ENCODE results near the gene KDM1B.
"Not testable (repeated sequence)": the region's sequence is repeated elsewhere in the genome, so short reads cannot be mapped to it uniquely, and the experiment has no call there.

Gene KDM1B

GRCh38 chr6:18203786-18204185, 48.6 kb downstream of the KDM1B start:
- no peak for DNase-seq

GRCh38 chr6:18204691-18205090, 49.5 kb downstream of the KDM1B start:
- no peak for DNase-seq

GRCh38 chr6:18206591-18206990, 51.4 kb downstream of the KDM1B start:
- DNase-seq, result no peak

GRCh38 chr6:18207438-18207837, 52.2 kb downstream of the KDM1B start:
- DNase-seq, result no peak

GRCh38 chr6:18207949-18208348, 52.7 kb downstream of the KDM1B start:
- DNase-seq, result peak; percentile 12

GRCh38 chr6:18208778-18209177, 53.6 kb downstream of the KDM1B start:
- not testable (repeated sequence) for DNase-seq

GRCh38 chr6:18209539-18210197, 54.4 kb downstream of the KDM1B start:
- no peak for DNase-seq

GRCh38 chr6:18210707-18211106, 55.5 kb downstream of the KDM1B start:
- DNase-seq, result no peak

- DNase-seq, result no peak
Measured at GRCh38 chr6:18211338-18211737, 56.1 kb downstream of the KDM1B start.

GRCh38 chr6:18212231-18212630, 57.0 kb downstream of the KDM1B start:
- no peak for DNase-seq

- no peak for DNase-seq
Measured at GRCh38 chr6:18213439-18213838, 58.2 kb downstream of the KDM1B start.

GRCh38 chr6:18214003-18214402, 58.8 kb downstream of the KDM1B start:
- DNase-seq, result no peak

- no peak for DNase-seq
Measured at GRCh38 chr6:18215436-18215835, 60.2 kb downstream of the KDM1B start.

- DNase-seq, result no peak
Measured at GRCh38 chr6:18216411-18216810, 61.2 kb downstream of the KDM1B start.

GRCh38 chr6:18218233-18218632, 63.0 kb downstream of the KDM1B start:
- DNase-seq, result peak; percentile 17

- DNase-seq, result peak; percentile 9
Measured at GRCh38 chr6:18219591-18219990, 64.4 kb downstream of the KDM1B start.

GRCh38 chr6:18221288-18221615, 66.0 kb downstream of the KDM1B start:
- no peak for DNase-seq

GRCh38 chr6:18226451-18227105, 71.4 kb downstream of the KDM1B start:
- not testable (repeated sequence) for DNase-seq

GRCh38 chr6:18227166-18227565, 71.9 kb downstream of the KDM1B start:
- not testable (repeated sequence) for DNase-seq

- not testable (repeated sequence) for DNase-seq
Measured at GRCh38 chr6:18228590-18228989, 73.4 kb downstream of the KDM1B start.

- DNase-seq, result not testable (repeated sequence)
Measured at GRCh38 chr6:18231856-18232255, 76.6 kb downstream of the KDM1B start.

- not testable (repeated sequence) for DNase-seq
Measured at GRCh38 chr6:18233770-18234169, 78.5 kb downstream of the KDM1B start.

- DNase-seq, result no peak
Measured at GRCh38 chr6:18234564-18234963, 79.3 kb downstream of the KDM1B start.

- no peak for DNase-seq
Measured at GRCh38 chr6:18235524-18235923, 80.3 kb downstream of the KDM1B start.

GRCh38 chr6:18237167-18237566, 81.9 kb downstream of the KDM1B start:
- no peak for DNase-seq
